GM19025 (cell line): ENCODE measurements around the gene CCDC47.

Experiments
- ATAC-seq: cut with Tn5 transposase; IDR thresholded peaks from one replicate; pipeline ENCODE4 v1.9.1; 2021; ENCODE audit warnings: mild to moderate bottlenecking, low read depth, moderate library complexity; ENCODE audit not compliant: unreplicated experiment

The CCDC47 gene

DNA sequence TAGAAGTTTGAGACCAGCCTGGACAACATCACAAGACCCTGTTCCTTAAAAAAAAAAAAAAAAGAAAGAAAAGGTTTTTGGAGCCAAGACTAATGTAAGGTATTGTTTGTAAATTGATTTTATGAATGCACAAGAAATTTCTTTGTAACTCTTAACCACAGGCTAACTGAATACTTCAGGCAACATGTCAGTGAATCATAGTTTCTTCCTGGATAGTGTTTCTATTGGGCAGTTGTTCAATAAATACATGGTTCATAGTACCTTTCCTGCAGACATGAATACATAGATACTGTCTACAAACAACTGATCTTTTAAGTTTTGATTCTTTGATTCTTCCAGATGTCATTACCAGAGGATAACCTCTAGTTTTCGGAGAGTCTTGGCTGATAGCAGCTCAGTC lies 12.2 kb upstream of the CCDC47 start:
- ATAC-seq = no peak

DNA sequence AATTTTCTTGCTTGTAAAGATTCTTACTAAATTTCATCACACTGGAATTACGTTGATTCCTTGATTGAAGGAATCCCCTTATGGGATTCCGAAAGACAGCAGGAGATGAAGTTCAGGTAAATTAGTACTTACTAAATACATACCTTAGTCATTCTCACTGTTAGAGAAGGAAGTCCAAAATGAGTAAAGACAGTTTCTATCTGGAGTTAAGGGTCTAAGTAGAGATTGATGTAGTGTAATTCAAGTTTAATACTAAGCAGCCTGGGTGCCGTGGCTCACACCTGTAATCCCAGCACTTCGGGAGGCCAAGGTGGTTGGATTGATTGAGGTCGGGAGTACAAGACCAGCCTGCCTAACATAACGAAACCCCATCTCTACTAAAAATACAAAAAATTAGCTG lies 10.1 kb upstream of the CCDC47 start:
- no peak for ATAC-seq

DNA sequence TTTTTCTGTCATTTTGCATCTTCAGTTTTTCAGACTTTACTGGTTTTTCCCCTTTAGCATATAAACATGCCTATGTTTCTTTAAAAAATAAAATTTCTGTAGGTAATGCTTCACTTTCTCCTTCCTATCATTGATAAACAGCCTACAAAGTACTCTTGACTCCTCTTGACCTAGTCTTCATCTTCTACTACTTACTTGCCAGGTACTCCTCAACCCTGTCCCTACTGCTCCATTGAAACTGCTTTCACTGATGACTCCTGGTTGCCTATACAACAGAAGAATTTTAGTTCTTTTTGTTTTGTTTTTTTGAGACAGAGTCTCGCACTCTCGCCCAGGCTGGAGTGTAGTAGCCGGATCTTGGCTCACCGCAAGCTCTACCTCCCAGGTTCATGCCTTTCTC lies 7.5 kb upstream of the CCDC47 start:
- ATAC-seq = no peak

DNA sequence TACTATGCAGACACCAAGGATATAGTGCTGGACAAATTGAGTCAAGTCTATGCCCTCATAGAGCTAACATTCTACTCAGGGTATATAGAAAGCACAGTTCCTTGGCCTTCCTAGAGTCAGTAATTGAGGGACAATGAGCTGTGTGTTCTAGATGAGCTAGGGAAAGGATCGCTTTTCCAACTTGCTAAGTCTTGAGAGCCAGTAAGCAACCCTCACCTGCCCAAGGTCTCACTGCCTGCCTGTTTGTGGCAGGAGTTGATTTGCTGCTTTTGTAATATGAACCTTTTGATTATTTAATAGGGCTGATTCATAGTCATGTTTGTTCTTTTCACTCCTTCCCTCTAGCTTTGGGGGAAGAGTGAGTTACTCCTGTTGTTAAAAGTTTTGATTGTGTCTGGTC lies 7.1 kb upstream of the CCDC47 start:
- ATAC-seq = no peak

DNA sequence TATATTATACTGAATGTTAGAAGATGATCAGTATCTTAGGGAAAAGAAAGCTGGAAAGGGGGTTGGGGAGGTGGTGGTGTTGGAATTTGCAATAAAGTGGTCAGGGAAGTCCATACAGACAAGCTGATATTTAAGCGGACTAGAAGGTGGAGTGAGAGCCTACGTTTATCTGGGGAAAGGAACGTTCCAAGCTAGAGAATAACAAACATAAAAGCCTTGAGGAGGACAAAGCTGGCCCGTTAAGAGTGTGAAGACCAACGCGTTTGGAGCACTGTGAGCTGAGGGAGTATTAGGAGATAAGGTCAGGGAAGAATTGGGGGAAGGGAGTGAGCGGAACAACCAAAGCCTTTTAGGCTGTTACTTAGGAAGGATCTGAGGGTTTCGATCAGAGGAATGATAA lies 2.0 kb upstream of the CCDC47 start:
- no peak for ATAC-seq

DNA sequence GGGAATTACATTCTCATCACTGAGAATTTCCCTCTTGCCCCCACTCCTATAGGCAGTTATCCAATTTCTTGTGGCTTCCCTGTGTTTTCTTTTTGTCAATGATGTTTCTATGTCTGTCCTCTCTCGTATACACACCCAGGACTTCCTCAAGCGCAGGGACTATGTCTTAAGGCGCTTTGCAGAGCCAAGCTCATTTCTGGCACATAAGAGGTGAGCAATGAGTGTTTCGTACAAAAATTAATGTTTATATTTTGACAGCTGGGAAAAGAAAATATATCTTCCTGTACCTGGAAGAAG lies 1.5 kb upstream of the CCDC47 start:
- ATAC-seq = no peak

DNA sequence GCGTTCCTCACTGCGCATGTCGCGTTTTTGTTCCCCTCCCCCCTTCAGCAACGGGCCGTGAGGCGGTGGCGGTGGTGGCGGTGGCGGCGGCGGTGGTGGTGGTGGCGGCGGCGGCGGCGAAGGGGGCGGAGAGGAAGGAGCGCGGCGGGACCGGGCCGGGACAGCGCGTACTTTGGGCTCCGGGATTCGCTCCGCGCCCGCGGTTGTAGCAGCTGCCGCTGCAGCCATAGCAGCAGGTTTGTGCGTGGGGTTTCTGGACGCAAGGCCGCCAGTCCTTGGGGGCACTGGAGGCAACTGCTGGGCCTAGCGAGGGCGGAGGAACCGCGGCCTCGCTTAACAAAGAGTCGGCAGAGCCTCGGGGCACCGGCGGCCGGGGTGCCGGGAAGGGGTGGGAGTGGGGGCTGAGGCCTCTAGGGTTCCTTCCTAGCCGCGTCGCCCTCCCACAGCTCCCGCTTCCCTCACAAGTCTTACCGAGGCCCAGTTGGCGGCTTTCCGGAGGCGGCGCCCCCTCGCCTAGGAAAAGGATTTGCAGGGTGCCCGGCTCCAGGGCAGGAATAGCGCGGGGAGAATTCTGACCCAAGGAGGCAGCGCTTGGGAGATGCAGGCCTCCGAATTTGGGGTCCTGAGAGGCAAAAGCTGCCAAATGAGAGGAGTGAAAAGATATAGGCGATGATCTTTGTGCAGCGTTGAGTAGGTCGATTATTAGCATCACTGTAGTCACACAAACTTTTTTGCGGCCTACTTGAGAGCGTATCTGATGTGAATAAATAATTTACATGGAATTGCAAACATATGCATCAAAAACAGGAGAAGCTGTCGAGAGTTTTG lies 958 bp upstream of the CCDC47 start, which contains the start of gene DDX42:
DDX42 (plus strand) TSS at position 30 of the 828 bp plus-strand sequence. CDS start 12,880 bp downstream, outside the sequence.
- peak; percentile 6 for ATAC-seq

DNA sequence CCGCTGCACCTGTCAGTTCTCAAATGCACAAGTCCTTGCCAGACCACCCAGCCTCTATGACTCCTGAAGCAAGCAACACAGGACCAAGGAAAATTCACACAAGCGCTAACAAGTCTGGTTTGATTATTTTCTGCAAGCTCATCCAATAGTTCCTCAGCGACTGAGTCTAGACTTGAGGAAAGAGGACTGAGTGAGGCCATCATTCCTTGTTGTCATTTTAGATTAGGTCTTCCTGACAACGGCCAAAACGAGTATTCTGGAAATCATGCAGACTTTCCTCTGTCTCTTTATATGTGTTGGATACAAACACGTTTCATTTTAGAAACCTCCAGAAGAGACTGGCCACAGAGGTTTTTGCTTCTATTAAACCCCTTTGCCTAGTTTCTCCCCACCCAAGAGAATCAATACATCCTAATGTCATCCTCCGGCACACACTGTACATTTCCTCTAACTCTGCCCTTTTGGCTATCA lies 561 bp downstream of the CCDC47 start:
- no peak for ATAC-seq

DNA sequence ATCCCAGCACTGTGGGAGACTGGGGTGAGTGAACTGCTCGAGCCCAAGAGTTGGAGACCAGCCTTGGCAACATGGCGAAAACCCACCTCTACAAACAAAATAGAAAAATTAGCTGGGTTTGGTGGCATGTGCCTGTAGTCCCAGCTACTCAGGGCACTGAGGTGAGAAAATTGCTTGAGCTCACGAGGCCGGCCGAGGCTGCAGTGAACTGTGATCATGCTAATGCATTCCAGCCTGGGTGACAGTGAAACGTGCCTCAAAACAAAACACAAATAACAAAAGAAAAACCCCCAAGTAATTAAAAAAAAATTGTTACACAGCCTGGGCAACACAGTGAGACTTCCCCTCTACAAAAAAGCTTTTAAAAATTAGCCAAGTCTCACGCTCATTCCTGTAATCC lies 5.0 kb downstream of the CCDC47 start:
- no peak for ATAC-seq

DNA sequence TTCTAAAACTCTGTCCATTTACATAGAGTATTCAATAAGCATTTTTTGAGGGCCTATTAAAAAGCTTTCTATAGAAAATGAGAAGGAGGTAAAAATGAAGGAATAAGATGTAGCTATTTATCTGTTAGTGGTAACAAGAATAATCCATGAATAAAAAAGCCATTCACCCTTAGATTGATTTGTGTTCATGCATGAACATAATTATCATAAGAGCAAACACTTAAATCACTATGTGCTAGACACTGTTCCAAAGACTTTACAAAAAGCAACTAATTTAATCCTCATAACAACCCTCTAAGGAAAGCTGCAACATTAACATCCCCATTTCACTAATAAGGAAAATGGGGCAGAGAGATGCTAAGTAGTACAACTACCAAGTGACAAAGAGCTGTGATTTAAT lies 6.6 kb downstream of the CCDC47 start:
- ATAC-seq = no peak

DNA sequence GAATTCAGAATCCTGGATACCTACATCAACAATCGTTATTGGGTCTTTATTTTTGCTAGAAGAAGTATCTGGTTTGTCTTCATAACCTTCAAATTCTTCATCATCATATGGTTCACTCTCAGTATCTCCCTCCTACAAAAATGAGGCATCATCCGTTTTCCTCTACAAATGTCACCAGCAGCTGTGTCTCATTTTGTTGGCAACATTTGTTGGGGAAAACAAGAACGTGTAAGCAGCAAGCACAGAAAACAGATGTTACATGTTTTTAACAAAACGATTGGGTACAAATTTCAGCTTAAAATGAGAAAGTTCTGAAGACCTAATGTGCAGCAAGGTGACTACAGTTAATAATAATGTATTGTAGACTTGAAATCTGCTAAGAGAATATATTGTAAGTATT lies 8.7 kb downstream of the CCDC47 start:
- no peak for ATAC-seq

DNA sequence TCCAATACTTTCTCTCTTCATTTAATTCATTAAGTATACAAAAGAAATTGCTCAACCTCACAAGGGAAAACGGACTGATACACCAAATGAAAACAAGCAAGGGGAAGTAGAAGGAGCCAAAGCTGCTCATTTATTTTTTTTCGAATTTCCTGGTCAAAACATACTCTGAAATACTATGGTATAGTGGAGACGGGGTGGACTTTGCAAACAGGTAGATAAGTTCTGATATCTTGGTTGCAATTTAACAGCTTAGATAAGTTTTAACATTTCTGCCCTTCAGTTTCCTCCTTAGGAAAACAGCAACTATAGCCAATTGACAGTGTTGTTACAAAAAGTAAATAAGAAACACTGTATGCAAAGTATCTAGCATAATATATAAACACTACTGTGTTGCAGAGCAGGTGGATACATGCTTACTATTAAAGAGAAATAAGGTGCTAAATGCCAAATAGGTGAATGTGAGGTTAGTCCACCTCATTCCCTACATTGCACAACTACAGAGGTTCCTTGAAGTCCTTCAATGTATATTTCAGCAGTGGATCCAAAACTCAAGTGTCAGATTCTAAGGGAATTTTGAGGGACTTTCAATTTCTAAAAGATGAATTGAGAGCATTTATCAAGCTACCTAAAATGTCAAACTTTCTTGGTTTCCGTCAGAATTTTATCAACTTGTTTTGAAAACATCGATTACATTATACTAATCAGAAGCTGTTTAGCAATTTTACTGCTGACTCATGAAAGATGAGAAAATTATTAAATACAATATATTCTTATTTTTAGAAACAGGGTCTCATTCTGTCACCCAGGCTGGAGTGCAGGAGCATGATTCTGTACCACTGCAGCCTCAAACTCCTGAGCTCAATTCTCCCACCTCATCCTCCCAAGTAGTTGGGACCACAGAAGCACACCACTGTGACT lies 11.0 kb downstream of the CCDC47 start:
- no peak for ATAC-seq

DNA sequence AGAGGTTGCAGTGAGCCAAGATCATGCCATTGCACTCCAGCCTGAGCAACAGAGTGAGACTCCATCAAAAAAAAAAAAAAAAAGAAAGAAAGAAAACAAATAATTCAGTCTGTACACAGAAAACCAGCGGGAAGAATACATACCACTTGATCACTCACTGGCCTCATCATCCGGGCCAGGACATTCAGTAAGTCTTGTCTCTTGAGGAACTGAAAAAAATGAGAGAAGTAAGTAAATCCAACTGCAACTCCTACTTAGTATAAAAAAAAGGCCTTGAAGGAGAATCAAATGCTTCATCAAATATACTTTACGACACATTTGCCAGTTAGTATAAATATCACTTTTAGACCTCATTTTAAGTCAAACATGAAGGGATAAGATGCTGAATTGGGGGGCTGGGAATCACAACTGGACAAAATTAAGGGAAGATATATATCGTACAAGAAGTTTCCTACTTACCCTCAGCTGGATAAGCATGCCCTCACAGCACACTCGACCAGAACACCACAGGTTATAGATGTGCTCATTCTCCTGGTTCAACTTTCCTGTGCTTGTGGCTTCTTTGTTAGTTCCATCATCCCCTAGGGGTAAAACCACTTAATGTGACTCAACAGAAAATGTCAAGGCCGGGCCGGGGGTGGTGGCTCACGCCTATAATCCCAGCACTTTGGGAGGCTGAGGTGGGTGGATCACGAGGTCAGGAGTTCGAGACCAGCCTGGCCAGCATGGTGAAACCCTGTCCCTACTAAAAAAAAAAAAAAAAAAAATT lies 12.4 kb downstream of the CCDC47 start:
- no peak for ATAC-seq

DNA sequence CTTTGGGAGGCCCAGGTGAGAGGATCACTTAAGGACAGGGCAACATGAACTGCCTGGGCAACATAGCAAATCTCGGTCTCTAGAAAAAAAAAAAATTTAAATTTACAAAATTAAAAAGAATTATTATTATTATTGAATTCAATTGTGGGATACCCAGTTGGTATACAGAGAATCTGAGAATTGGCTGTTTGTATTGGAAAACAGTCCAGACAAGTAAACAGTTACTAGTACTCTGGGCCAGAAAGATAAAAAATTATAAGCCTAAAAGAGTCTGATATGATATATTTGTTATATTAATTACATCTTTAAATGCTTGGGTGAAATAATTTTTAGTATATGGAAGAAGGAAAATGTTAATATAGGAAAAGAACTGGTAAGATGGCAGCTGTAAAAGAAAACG lies 15.0 kb downstream of the CCDC47 start:
- no peak for ATAC-seq

DNA sequence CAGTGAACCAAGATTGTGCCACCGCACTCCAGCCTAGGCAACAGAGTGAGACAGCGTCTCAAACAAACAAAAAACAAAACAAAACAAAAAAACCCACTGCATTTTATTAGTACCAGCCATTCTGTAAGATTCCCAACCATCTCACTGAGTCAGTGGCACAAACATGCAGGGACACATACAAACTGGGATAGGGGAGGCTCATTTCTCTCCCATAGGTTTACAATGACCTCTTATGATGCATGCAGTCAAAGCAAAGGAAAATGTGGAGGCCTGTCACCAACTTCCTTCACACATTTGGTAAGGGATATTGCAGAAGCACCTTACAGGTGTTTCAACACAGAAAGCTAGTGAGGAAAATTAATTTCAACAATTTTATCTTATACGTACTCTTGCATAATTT lies 19.4 kb downstream of the CCDC47 start:
- no peak for ATAC-seq

DNA sequence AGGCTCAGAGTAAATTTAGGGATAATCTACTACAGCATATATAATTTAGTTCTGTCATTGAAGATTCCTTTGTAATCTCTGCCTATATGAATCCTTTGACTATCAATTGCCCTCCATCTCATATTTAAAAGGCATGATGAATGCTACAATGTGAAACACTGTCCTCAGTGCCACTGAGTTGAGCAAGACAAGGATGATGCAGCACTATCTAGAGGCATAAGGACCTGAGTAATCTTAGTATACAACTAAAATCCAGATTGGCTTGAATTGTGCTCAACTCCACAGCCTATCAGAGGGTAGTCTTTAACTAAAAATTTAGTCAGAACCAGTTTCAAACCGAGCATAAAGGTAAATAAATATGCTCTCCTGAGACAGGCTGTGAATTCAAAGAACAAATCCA lies 20.2 kb downstream of the CCDC47 start:
- ATAC-seq = no peak

DNA sequence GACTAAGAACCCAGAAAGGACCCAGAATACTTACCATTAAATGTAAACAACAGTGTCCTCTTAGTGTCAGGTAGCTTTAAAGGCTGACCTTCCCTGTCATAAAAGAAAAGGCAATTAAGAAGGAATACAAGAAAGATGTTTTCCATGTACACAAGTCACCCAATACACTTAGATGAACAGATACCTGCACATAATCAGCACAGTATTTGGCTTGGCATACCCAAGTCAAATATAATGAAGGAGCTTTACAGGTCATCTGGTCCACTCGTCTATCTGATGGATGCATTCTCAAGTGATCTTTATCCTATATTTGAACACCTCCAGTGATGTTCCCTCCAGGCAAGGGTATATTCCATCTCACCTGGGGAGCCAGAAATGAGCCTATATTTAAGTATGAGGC lies 20.7 kb downstream of the CCDC47 start:
- ATAC-seq = no peak

DNA sequence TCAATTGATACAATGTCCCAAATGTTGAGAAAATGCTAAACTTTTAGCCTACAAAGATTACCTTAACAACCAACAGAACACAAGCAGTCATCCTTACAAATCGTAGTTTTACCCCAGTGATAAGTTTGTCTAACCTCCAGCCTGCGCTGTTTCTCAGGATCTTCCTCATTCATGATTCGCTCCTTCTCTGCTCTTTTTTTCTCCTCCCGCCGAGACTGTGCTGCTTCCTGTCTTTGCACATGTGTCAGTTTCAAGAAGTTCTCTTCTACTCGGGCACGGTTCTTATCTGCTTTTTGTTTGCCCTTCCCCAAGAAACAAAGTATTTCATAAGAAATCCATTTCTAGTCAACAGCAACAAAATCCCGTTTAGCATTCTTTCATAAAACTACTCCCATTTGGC lies 21.6 kb downstream of the CCDC47 start:
- ATAC-seq = no peak

DNA sequence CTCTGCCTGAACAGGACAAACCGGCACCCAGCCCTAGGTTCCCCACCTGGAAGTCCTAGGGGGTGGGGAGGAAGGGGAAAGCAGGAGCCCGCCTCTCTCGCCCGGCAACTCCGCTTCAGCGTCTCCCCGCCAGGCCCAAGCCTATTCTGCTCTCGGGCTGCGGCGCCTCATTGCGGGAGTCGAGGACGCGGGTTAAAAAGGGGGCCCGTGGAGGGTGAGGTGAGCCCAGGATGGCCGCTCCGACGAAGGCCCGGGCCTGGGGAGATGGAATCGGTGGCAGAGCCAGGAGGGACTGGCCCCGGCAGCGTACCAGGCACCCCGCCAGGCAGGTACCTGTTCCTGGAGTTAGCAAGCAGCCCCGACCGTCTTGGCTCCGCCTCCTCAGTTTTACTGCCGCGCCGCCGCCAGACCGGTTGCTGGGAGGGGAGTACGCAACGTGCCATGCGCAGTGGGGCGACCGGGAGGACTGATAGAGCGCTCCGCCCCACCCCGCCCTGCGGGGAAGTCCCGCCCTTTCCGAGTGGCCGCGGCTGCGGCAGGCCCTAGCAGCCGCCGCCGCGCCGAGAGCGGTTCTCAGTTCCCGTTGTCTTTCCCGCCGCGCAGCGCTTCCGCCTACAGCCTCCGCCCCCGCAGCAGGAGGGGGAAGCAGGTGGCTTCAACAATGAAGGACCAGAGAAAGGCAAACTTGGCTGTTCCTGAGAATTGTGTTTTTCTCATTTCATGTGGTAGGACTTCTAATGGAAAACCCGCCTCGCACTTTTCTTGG lies 31.8 kb downstream of the CCDC47 start, which contains the start of gene STRADA:
STRADA (minus strand) TSS at position 392 of the 766 bp plus-strand sequence. CDS start 13,430 bp downstream, outside the sequence.
- ATAC-seq = peak; percentile 89

DNA sequence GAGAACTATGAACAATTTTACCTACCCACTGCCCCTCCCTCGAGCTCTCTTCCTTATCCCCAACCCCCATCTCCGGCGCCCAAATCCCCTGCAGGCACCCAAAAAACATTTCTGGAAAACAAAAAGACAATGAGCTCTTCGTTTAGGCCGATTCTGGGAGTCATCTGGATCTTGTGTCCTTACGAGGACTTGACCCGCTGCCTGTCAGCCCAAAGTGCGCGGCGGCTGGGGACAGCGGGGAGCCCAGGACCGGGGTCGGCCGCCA lies 32.3 kb downstream of the CCDC47 start:
- ATAC-seq = peak; percentile 6
